Adrenal gland (tissue), 12 donors: ENCODE results near the gene HSD17B12. TPM values are rescaled to one million over a fixed set of nuclear protein-coding genes. Genes with fewer than 3 reads are reported as not detected.
A peak's percentile ranks its signal among the peaks of the same experiment; 100 is the strongest.

Experiments used
- DNase-seq, 7 donors: peaks; one replicate each; pipeline ENCODE4 v3.0.0-alpha.2; 2019 to 2020
- H3K27ac ChIP-seq, 5 donors: fragments of 200-600 bp; sonication (generic) in 4 of 5; 1 replicate in 3 of 5; 2 replicates in 2 of 5; pipeline versions ENCODE4 v1.5.1 to v1.8.0; 2016 to 2020; ENCODE audit warnings: mild to moderate bottlenecking in 1 of 5
- H3K27me3 ChIP-seq: fragments of 200-600 bp; 2 replicates; pipeline ENCODE4 v1.8.0; 2021
- H3K36me3 ChIP-seq, 2 donors: fragments of 200-600 bp; replicated peaks in 1 of 2; 1 replicate in 1 of 2; 2 replicates in 1 of 2; pipeline versions ENCODE4 v1.5.1 to v1.8.0; 2018 to 2022
- H3K4me1 ChIP-seq, 2 donors: fragments of 200-600 bp; replicated peaks in 1 of 2; 1 replicate in 1 of 2; 2 replicates in 1 of 2; pipeline versions ENCODE4 v1.5.1 to v1.8.0; 2018 to 2021
- H3K4me3 ChIP-seq, 4 donors: fragments of 200-600 bp; sonication (generic) in 3 of 4; one replicate each; pipeline ENCODE4 v1.5.1; 2016 to 2018
- H3K9me3 ChIP-seq, 3 donors: fragments of 200-600 bp; sonication (generic) in 1 of 3; replicated peaks in 1 of 3; 1 replicate in 2 of 3; 2 replicates in 1 of 3; pipeline versions ENCODE4 v1.5.1 to v1.8.0; 2016 to 2021
- POLR2A ChIP-seq, 2 donors: fragments of 450-650 bp; IDR thresholded peaks; one replicate each; pipeline ENCODE4 v1.6.1; 2017; ENCODE audit warnings: antibody characterized with exemption in 2 of 2, mild to moderate bottlenecking in 2 of 2, moderate library complexity in 1 of 2
- WGBS, 4 donors: extraction: QIAGEN DNeasy Blood & Tissue Kit in 2 of 4; methylation state at CpG; one replicate each; pipeline versions ENCODE4 v1.1.5 to v1.1.7; 2013 to 2017; 5-methylcytosine and 5-hydroxymethylcytosine counted together
- intact Hi-C, 2 donors: fragments of 100-400 bp; cut with DNase I; formaldehyde crosslinking; loops; one replicate each; pipeline versions ENCODE4 v1.14.1 to v1.15.0; 2022 to 2023
- polyA plus RNA-seq, 3 donors: library from polyadenylated mRNA; stranded (reverse); fragments of 200-250 nt in 2 of 3; fragments of 350-450 nt in 1 of 3; fragmentation: Illumina TruSeq in 1 of 3; extraction: RNeasy Lipid Tissue Mini Kit (QIAGEN cat#74804) in 1 of 3; gene quantifications; one replicate each; pipeline ENCODE4 v1.2.3, GENCODE V29; 2013 to 2014
- total RNA-seq, 9 donors: library from RNA; depleted of rRNA in 4 of 9; stranded (reverse); fragments of >200 nt in 4 of 9; fragments of 120-200 nt in 1 of 9; fragmentation: NEBNext Ultra II Directional in 1 of 9; extraction: Animal tissue kit (Norgen Biotek cat#: 25700) in 1 of 9; gene quantifications; one replicate each; pipeline versions ENCODE4 v1.1.0 to v1.2.4, GENCODE V29; 2013 to 2023
- TF ChIP-seq, protein P1 (sequence below), 6 experiments: fragments of 450-650 bp in 4 of 6; fragments of 200-600 bp in 2 of 6; sonication (generic) in 1 of 6; IDR thresholded peaks; 1 replicate in 5 of 6; 2 replicates in 1 of 6; pipeline versions ENCODE4 v1.5.1 to v1.8.0; 2016 to 2021; ENCODE audit warnings: antibody characterized with exemption in 6 of 6, mild to moderate bottlenecking in 2 of 6, moderate library complexity in 1 of 6
- donor health status: healthy with polysubstance abuse.
- donor health status: Bipolar disorder and iron deficiency.
- donor health status: DM: yes; HTN: yes; CAD: no.
- donor health status: DM: no; HTN: no; CAD: no.
- donor health status: DM: no; HTN: no; CAD: no.
- donor health status: DM: yes; HTN: yes; CAD: no.

HSD17B12 gene
- total and polyA plus RNA-seq, 12 donors: 37.1 to 342 (median 94.6) TPM

DNA sequence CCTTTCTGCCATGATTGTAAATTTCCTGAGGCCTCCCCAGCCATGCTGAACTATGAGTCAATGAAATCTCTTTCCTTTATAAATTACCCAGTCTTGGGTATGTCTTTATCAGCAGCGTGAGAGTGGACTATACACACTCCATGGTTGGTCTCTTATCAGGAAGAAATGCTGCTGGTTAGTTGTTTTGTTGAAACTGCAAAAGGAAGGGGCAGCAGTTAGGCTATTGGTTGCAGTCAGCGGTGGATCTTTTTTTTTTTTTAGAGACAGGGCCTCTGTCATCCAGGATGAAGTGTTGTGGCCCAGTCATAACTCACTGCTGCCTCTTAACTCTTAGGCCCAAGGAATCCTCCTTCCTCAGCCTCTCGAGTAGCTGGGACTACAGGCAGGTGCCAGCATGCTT is 51.7 kb downstream of the HSD17B12 start:
- TF ChIP-seq POLR2A (IDR thresholded peaks at IDR 0.05): no peak
- TF ChIP-seq, protein P1, sequence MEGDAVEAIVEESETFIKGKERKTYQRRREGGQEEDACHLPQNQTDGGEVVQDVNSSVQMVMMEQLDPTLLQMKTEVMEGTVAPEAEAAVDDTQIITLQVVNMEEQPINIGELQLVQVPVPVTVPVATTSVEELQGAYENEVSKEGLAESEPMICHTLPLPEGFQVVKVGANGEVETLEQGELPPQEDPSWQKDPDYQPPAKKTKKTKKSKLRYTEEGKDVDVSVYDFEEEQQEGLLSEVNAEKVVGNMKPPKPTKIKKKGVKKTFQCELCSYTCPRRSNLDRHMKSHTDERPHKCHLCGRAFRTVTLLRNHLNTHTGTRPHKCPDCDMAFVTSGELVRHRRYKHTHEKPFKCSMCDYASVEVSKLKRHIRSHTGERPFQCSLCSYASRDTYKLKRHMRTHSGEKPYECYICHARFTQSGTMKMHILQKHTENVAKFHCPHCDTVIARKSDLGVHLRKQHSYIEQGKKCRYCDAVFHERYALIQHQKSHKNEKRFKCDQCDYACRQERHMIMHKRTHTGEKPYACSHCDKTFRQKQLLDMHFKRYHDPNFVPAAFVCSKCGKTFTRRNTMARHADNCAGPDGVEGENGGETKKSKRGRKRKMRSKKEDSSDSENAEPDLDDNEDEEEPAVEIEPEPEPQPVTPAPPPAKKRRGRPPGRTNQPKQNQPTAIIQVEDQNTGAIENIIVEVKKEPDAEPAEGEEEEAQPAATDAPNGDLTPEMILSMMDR (IDR thresholded peaks at IDR 0.05): no peak
- intact Hi-C loops: no loop called here
- WGBS, 4 donors: 90 to 96% (median 92%) methylated on average over 3 of the region's 3 CpGs

DNA sequence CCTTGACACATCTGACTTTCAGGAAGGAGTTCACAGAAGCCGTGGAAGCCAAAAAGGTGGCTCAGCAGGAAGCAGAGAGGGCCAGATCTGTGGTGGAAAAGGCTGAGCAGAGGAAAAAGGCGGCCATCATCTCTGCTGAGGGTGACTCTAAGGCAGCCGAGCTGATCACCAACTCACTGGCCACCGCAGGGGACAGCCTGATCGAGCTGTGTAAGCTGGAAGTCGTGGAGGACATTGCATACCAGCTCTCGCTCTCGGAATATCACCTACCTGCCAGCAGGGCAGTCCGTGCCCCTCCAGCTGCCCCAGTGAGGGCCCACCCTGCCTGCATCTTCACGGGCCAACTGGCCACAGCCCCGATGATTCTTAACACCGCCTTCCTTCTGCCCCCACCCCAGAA is 53.7 kb downstream of the HSD17B12 start:
- Histone ChIP-seq H3K27ac (no peak overlapping the region), H3K9me3 (no peaks in the 10 kb centered on the region), H3K36me3 (no peaks in the 10 kb centered on the region), H3K4me1 (peaks cover 30 to 37% of the 10 kb centered on the region in 2 donors), H3K27me3 (no peaks in the 10 kb centered on the region), H3K4me3 (no peak overlapping the region)
- intact Hi-C loops: no loop called here
- WGBS, 4 donors: 97 to 98% (median 97%) methylated on average over 12 of the region's 12 CpGs
- DNase-seq: no peak
- TF ChIP-seq POLR2A (IDR thresholded peaks at IDR 0.05): no peak
- TF ChIP-seq, protein P1 (IDR thresholded peaks at IDR 0.05): no peak

More for the DNA sequence above, 51.7 kb downstream of the HSD17B12 start:
- no peak for DNase-seq
- Histone ChIP-seq H3K27me3 (no peaks in the 10 kb centered on the region), H3K9me3 (no peaks in the 10 kb centered on the region), H3K4me1 (peaks cover 15 to 17% of the 10 kb centered on the region in 2 donors), H3K27ac (no peak overlapping the region), H3K36me3 (no peaks in the 10 kb centered on the region), H3K4me3 (no peak overlapping the region)

DNA sequence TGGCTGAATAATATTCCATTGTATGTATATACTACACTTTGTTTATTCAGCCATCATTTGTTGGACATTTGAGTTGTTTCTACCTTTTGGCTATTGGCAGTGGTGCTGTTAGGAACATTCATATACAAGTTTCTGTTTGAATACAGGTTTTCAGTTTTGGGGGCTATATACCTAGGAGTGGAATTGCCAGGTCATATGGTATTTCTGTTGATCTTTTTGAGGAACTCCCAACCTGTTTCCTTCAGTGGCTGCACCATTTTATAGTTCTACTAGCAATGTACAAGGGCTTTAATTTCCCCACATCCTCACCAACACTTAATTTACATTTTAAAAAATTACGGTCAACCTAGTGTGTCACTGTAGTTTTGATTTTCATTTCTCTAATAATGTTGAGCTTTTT is 54.6 kb downstream of the HSD17B12 start:
- Histone ChIP-seq H3K4me3 (no peak overlapping the region), H3K4me1 (peaks cover 32 to 44% of the 10 kb centered on the region in 2 donors), H3K9me3 (no peaks in the 10 kb centered on the region), H3K27me3 (no peaks in the 10 kb centered on the region), H3K27ac (no peak overlapping the region), H3K36me3 (no peaks in the 10 kb centered on the region)
- 94 to 100% (median 97%) methylated on average over 1 of the region's 1 CpG for WGBS, 4 donors
- intact Hi-C loops: no loop called here
- TF ChIP-seq, protein P1 (IDR thresholded peaks at IDR 0.05): no peak
- no peak for TF ChIP-seq POLR2A (IDR thresholded peaks at IDR 0.05)
- no peak for DNase-seq

DNA sequence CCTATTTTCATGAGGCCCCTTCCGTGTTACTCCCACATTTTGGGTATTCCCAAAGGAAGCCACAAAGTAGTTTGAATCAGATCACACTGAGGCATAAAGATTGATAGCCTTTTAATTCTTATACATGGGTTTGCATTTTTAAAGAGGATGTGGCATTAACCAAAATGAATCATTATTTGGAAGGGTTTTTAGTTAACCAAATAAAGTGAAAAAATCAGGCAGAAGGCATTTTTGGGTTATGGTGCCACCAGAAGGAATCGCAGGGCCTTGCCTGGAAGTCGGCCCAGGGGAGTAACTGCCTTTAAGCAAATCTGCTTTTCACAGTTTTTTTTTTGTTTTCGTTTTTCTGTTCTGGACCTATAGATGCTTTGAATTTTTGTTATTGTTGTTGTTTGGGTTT is 55.4 kb downstream of the HSD17B12 start:
- 72 to 78% (median 73%) methylated on average over 4 of the region's 4 CpGs for WGBS, 4 donors
- peak overlapping the region in 1 of 5 donors; percentile 20 for H3K27ac ChIP-seq
- intact Hi-C loops: no loop called here

More for the DNA sequence above, 55.4 kb downstream of the HSD17B12 start:
- no peak for DNase-seq
- Histone ChIP-seq H3K4me3 (no peak overlapping the region), H3K4me1 (peaks cover 32 to 44% of the 10 kb centered on the region in 2 donors), H3K9me3 (no peaks in the 10 kb centered on the region), H3K27me3 (no peaks in the 10 kb centered on the region), H3K36me3 (no peaks in the 10 kb centered on the region)
- TF ChIP-seq, protein P1 (IDR thresholded peaks at IDR 0.05): no peak
- no peak for TF ChIP-seq POLR2A (IDR thresholded peaks at IDR 0.05)
